Hindlimb muscle (tissue), 1 donor: ENCODE measurements around the gene RSPH6A. TPM values are rescaled to one million over a fixed set of nuclear protein-coding genes. Genes with fewer than 3 reads are reported as not detected.
"Not testable (repeated sequence)": the region's sequence is repeated elsewhere in the genome, so short reads cannot be mapped to it uniquely, and the experiment has no call there.

Experiments
- DNase-seq: peaks from one replicate; pipeline ENCODE4 v3.0.0-alpha.2; 2013
- polyA plus RNA-seq: library from polyadenylated mRNA; unstranded; fragments of 120-200 nt; gene quantifications from one replicate; pipeline ENCODE4 v1.2.1, GENCODE V29; 2013; ENCODE audit not compliant: insufficient read length

RSPH6A gene
- polyA plus RNA-seq, 1 donor = not detected

DNA sequence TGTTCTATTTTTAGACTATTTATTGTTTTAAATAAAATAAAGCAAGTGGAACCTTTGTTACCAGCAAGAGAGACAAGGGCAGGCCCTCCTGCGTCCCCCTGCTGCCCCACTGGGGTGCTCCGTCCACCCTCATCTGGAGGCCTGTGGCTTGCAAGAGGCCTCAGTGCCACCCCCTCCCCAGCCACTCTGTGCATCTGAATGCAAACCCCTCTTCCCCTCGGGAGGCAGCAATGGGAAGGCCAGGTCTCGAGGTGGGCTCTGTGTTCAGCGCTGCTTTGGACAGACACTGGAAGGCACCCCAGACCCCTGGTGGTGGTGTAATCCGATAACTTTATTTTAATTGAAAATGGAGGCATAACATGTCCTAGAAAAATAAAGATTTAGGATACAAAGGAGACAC is 50.6 kb downstream of the RSPH6A start:
- DNase-seq = no peak

DNA sequence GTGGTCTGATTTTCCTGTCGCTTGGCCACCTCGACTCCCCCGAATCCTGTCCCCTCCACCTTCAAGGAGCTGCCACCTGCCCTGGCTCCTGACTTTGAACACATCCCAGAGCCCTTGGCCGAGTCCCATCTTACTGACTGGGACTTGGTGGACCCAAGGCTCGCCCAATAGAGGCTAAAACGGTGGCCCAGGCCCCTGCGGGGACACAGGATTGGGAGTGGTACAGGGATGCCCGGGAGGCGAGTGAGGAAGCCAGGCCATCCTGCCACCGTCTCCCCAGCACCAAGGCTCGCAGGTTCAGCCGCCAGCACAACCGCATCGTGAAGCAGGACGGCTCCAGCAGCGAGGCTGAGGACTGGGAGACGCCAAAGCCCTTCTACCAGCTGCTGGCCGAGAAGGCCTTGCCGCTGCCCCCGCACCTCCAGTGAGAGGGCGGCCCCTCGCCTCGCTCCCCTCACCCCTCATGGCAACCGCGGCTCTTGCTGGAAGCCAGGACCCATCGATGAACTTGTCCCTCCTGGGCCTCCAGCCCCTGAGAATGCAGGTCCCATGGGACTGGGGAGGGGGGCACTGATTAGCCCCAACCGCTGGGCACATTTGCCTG is 51.3 kb downstream of the RSPH6A start:
- DNase-seq = no peak

DNA sequence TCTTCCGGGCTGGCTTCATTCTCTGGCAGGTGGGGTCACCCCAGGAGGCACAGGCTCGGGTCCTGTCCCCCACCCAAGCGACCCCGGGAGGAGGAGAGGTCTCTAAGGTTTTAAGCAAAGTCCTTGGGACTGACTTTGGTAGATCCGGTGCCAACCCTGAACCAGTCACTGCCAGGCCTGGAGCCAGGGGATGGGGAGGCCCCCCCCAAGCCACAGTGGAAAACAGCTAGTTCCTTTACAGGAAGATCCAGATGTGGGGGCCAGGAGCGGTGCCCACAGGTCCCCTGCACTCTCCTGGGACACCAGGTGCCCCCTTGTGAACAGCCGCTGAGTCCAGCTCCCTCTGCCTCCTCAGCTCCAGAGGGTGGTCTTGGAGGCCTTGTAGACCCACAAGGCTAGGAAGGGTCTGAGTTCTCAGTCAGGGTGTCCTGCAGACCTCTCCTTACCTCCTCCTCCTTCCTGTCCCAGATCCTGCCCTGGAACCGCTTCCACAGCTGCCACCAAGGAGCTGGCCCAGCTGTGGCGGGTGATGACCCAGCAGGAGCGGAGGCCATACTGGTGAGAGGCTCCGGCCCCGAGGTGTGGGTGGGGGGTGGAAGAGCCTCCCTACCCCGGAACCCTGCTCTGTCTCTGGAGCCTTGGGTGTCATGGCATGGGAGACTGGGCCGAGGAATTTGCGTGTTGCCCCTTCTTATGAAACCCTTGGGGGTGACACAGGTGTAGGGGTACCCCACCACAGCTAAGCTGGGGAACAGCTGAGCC is 52.1 kb downstream of the RSPH6A start:
- no peak for DNase-seq

DNA sequence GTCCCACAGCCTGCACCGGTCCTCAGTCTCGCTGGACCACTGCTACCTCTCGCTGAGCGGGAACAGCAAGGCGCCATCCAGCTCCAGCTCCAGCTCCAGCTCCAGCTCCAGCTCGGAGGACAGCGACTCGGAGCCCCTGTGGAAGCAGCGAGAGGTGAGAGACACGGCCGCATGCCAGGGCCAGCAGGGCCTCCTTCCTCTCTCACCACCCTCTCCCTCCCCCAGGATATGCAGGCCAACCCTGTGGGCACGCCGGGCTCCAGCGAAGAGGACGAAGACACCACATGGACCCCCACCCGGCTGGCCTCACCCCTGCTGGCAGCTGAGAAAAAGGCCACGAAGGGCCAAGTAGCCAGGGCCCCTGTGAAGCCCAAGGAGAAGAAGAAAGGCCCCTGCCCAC is 53.4 kb downstream of the RSPH6A start:
- DNase-seq = no peak

DNA sequence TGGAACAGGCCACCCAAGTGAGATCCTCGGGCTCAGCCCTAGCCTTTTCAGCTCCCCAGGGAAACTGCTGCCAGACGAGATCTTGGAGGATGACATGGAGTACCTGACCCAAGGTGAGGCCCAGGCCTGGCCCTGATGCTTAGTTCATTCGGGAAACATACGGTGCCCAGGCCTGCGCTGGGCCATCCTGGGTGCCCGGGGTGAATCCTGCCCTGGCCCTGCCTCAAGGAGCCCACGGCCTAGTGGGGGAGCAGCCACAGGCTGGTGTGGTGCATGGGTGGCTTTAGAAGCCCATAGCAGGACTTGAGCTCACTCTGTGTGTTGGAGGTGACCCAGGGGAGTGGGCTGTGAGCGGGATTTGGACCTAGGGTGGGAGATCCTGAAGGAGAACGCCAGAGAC is 56.2 kb downstream of the RSPH6A start:
- DNase-seq = no peak

DNA sequence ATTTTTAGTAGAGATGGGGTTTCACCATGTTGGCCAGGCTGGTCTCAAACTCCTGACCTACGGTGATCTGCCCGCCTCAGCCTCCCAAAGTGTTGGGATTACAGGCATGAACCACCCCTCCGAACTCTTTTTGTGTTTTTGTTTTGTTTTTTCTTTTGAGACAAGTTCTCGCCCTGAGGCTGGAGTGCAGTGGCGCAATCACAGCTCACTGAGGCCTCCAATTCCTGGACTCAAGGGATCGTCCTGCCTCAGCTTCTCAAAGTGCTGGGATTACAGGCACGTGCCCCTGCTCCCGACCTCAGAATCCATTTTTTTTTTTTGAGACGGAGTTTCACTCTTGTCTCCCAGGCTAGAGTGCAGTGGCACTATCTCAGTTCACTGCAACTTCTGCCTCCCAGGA is 57.4 kb downstream of the RSPH6A start:
- no peak for DNase-seq

DNA sequence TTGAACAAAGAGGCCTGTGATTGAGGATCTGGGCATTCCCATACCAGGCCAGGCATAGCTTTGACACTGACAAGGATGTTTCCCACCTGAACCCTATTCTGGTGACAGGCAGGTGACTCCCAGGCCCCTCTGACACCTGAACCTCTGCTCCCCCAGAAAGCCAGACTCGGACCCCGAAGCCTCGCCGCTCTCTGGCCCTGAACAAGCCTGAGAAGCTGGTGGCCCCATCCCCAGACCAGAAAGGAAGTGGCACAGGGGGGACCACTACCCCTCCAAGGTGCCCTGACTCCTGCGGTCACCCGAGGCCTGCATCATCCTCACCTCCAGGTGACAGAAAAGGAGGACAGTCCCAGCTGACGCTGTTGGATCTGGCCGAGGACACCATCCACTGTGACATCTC is 60.8 kb downstream of the RSPH6A start:
- DNase-seq = no peak

DNA sequence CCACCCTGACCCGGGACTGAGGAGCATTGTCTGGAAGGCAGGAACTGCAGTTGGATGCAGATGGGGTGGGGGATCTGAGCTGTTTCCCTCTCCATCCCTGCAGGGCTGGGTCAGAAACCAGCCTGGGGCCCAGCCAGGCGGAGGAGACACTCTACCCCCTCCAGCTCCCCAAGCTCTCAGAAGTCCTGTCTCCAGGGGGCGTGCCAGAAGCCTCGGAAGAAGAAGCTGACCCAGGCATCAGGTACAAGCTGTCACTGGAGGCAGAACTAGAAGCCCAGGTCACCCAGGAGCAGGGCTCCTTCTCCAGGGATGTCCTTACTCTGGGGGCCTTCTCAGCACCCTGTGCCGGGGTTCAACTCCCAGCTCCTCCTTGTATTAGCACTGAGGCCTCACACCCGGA is 61.6 kb downstream of the RSPH6A start:
- DNase-seq = no peak

DNA sequence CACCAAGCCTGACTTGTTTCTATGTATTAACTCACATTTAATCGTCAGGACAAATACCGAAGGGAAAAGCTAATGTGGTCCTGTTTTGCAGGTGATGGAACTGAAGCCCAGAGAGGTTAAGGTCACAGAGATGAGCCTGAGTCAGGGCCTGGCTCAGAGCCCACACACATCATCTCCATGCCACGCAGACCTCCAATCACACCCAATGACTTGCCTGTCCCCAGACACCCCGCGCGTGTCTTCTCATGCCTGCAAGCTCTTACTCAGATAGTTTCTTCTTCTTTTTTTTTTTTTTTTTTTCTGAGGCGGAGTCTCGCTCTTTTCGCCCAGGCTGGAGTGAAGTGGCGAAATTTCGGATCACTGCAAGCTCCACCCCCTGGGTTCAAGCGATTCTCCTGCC is 62.5 kb downstream of the RSPH6A start:
- DNase-seq = no peak

DNA sequence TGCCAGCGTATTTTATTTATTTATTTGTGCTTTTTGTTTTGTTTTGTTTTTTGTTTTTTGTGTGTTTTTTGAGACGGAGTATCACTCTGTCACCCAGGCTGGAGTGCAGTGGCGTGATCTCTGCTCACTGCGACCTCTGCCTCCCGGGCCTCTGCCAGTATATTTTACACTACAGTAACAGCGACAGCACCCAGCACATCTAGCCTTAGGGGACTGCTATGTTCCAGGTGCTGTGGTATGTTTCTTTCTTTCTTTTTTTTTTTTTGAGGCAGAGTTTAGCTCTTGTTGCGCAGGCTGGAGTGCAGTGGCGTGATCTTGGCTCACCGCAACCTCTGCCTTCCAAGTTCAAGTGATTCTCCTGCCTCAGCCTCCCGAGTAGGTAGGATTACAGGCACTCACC is 63.6 kb downstream of the RSPH6A start:
- DNase-seq = not testable (repeated sequence)

DNA sequence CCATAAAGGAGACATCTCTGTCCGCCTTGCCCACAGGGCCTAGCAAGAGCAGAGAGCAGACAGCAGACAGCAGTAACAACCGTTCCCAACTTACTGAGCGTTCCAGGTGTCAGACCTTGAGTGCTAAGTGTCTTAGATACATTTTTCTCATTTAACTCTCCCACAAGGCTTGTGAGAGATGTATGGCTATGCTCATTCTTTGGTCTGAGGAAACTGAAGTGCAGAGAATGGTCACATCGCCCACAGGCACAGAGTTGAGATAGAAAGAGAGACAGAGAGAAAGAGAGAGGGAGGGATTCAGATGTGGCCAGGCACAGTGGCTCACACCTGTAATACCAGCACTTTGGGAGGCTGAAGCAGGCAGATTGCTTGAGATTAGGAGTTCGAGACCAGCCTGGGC is 67.6 kb downstream of the RSPH6A start:
- DNase-seq = no peak

DNA sequence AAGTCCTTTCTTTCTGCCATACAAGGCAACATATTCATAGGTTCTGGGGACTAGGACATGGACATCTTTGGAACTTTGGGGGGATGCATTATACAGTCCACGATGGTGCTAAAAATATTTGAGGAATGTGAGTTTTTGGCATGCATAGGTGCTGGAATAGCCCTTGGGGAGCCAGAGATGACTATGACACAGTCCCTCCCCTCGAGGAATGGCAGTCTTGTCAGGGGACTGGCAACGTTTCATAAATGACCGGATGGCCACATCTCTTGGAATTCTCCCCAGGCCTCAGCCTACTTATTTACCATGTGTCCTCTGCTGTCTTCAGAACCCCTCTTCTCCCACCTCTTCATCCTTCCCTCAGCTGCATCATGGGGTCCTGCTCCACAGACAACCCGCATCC is 68.2 kb downstream of the RSPH6A start:
- no peak for DNase-seq

Other genes with a start within 250 kb of the RSPH6A start
- 7.0 TPM for gene OPA3, start 230.5 kb downstream of the RSPH6A start, polyA plus RNA-seq
- 4.9 TPM for gene GPR4, start 213.1 kb downstream of the RSPH6A start, polyA plus RNA-seq
- 13.1 TPM for gene EML2, start 175.9 kb downstream of the RSPH6A start, polyA plus RNA-seq
- gene GIPR, start 147.1 kb downstream of the RSPH6A start, polyA plus RNA-seq = 1.7 TPM
- gene SNRPD2, start 123.4 kb downstream of the RSPH6A start, polyA plus RNA-seq = 238 TPM
- gene QPCTL, start 122.6 kb downstream of the RSPH6A start, polyA plus RNA-seq = 4.0 TPM
- 16.2 TPM for gene FBXO46, start 84.4 kb downstream of the RSPH6A start, polyA plus RNA-seq
- not detected for gene MEIOSIN, start 81.9 kb downstream of the RSPH6A start, polyA plus RNA-seq
- gene SIX5, start 46.1 kb downstream of the RSPH6A start, polyA plus RNA-seq = 32.1 TPM
- gene DMPK, start 32.8 kb downstream of the RSPH6A start, polyA plus RNA-seq = 399 TPM
- gene DMWD, start 22.5 kb downstream of the RSPH6A start, polyA plus RNA-seq = 57.6 TPM
- 40.3 TPM for gene SYMPK, start 47.8 kb upstream of the RSPH6A start, polyA plus RNA-seq
- not detected for gene FOXA3, start 49.0 kb upstream of the RSPH6A start, polyA plus RNA-seq
- 20.8 TPM for gene IRF2BP1, start 70.8 kb upstream of the RSPH6A start, polyA plus RNA-seq
- gene MYPOP, start 87.3 kb upstream of the RSPH6A start, polyA plus RNA-seq = 4.8 TPM
- not detected for gene NANOS2, start 99.5 kb upstream of the RSPH6A start, polyA plus RNA-seq
- 5.0 TPM for gene NOVA2, start 158.6 kb upstream of the RSPH6A start, polyA plus RNA-seq
- 9.0 TPM for gene CCDC61, start 180.2 kb upstream of the RSPH6A start, polyA plus RNA-seq
- gene PGLYRP1, start 207.7 kb upstream of the RSPH6A start, polyA plus RNA-seq = 0.83 TPM
- 5.7 TPM for gene IGFL4, start 225.7 kb upstream of the RSPH6A start, polyA plus RNA-seq